GM23338 (cell line): ENCODE results near the gene RAPGEF5. TPM values are rescaled to one million over a fixed set of nuclear protein-coding genes. Genes with fewer than 3 reads are reported as not detected.

Source experiments
- ATAC-seq: fragments of 200-7000 bp; cut with Tn5 transposase; 3 replicates; pipeline ENCODE4 v1.9.1; 2020
- DNase-seq: peaks from one replicate; pipeline ENCODE4 v3.0.0-alpha.2; 2015; ENCODE audit warnings: low spot score
- H2AFZ ChIP-seq: fragments of 200-600 bp; sonication (generic); 2 replicates; pipeline ENCODE4 v1.8.0; 2016; ENCODE audit warnings: antibody characterized with exemption, mild to moderate bottlenecking, moderate library complexity
- H3F3A ChIP-seq: fragments of 200-600 bp; sonication (generic); replicated peaks from 2 replicates; pipeline ENCODE4 v1.8.0; 2017; ENCODE audit warnings: antibody characterized with exemption, mixed run types, low read depth
- H3K27ac ChIP-seq: fragments of 200-600 bp; sonication (generic); 2 replicates; pipeline ENCODE4 v1.6.1; 2016; ENCODE audit warnings: low read depth
- H3K27me3 ChIP-seq: fragments of 200-600 bp; sonication (generic); 2 replicates; pipeline ENCODE4 v1.8.0; 2016; ENCODE audit warnings: mild to moderate bottlenecking, mixed run types, moderate library complexity; ENCODE audit not compliant: insufficient read depth
- H3K36me3 ChIP-seq: fragments of 200-600 bp; sonication (generic); 2 replicates; pipeline ENCODE4 v1.8.0; 2016; ENCODE audit warnings: mild to moderate bottlenecking; ENCODE audit not compliant: insufficient read depth
- H3K4me1 ChIP-seq: fragments of 200-600 bp; sonication (generic); 2 replicates; pipeline ENCODE4 v1.8.0; 2016; ENCODE audit warnings: mild to moderate bottlenecking, moderate library complexity; ENCODE audit not compliant: insufficient read depth
- H3K4me2 ChIP-seq: fragments of 200-600 bp; sonication (generic); 2 replicates; pipeline ENCODE4 v1.7.1; 2017; ENCODE audit warnings: mixed run types
- H3K4me3 ChIP-seq: fragments of 200-600 bp; sonication (generic); 2 replicates; pipeline ENCODE4 v1.6.1; 2016; ENCODE audit warnings: mixed run types
- H3K79me2 ChIP-seq: fragments of 200-600 bp; sonication (generic); replicated peaks from 2 replicates; pipeline ENCODE4 v1.8.0; 2017; ENCODE audit warnings: mild to moderate bottlenecking; ENCODE audit not compliant: insufficient read depth
- H3K9me2 ChIP-seq: fragments of 200-600 bp; sonication (generic); 2 replicates; pipeline ENCODE4 v1.8.0; 2017; ENCODE audit not compliant: insufficient read depth
- H4K20me1 ChIP-seq: fragments of 200-600 bp; sonication (generic); replicated peaks from 2 replicates; pipeline ENCODE4 v1.8.0; 2017; ENCODE audit warnings: mild to moderate bottlenecking; ENCODE audit not compliant: insufficient read depth
- H3K27ac Mint-ChIP-seq: 2 replicates; pipeline ENCODE4 v1.8.0; 2020; ENCODE audit warnings: inconsistent platforms, mild to moderate bottlenecking, moderate library complexity, mixed read lengths
- H3K27me3 Mint-ChIP-seq: 3 replicates; pipeline ENCODE4 v1.8.0; 2022; ENCODE audit warnings: low read depth, mild to moderate bottlenecking, moderate library complexity, mixed read lengths, inconsistent platforms; ENCODE audit not compliant: insufficient read depth, poor library complexity
- H3K36me3 Mint-ChIP-seq: 3 replicates; pipeline ENCODE4 v1.8.0; 2021; ENCODE audit warnings: low read depth, mild to moderate bottlenecking, inconsistent platforms, moderate library complexity, mixed read lengths
- H3K4me1 Mint-ChIP-seq: 3 replicates; pipeline ENCODE4 v1.8.0; 2020; ENCODE audit warnings: mild to moderate bottlenecking, inconsistent platforms, mixed read lengths
- H3K4me3 Mint-ChIP-seq: 3 replicates; pipeline ENCODE4 v1.8.0; 2021; ENCODE audit warnings: moderate library complexity, mild to moderate bottlenecking, inconsistent platforms, mixed read lengths
- H3K9me3 Mint-ChIP-seq: 3 replicates; pipeline ENCODE4 v1.8.0; 2020; ENCODE audit warnings: moderate library complexity, mild to moderate bottlenecking, inconsistent platforms, mixed read lengths
- EZH2 ChIP-seq: fragments of 200-600 bp; sonication (generic); IDR thresholded peaks from one replicate; pipeline ENCODE4 v1.8.0; 2017; ENCODE audit warnings: antibody characterized with exemption, mild to moderate bottlenecking, low read depth; ENCODE audit not compliant: unreplicated experiment
- EZH2phosphoT487 ChIP-seq: fragments of 200-600 bp; sonication (generic); IDR thresholded peaks from one replicate; pipeline ENCODE4 v1.8.1; 2018; ENCODE audit warnings: antibody characterized with exemption; ENCODE audit not compliant: unreplicated experiment
- JUNB ChIP-seq: IDR thresholded peaks from one replicate; pipeline ENCODE4 v1.6.1; 2016; ENCODE audit warnings: antibody characterized with exemption; ENCODE audit not compliant: unreplicated experiment
- NANOG ChIP-seq: IDR thresholded peaks from 2 replicates; pipeline ENCODE4 v1.6.1; 2016; ENCODE audit warnings: antibody characterized with exemption, borderline replicate concordance
- POLR2AphosphoS5 ChIP-seq: IDR thresholded peaks from 2 replicates; pipeline ENCODE4 v1.6.1; 2016; ENCODE audit warnings: antibody characterized with exemption, low read depth
- STAT1 ChIP-seq: IDR thresholded peaks from one replicate; pipeline ENCODE4 v1.6.1; 2016; ENCODE audit warnings: antibody characterized with exemption; ENCODE audit not compliant: unreplicated experiment
- ZNF114 ChIP-seq: fragments of 250-450 bp; sonication (Bioruptor Pico); IDR thresholded peaks from 2 replicates; pipeline ENCODE4 v1.5.0; 2020; ENCODE audit warnings: mild to moderate bottlenecking, moderate library complexity
- polyA plus RNA-seq: library from polyadenylated mRNA; unstranded; fragments of >200 nt; fragmentation: Nextera tagmentation; extraction: Ambion mirVana; gene quantifications from 2 replicates; pipeline ENCODE4 v1.2.1, GENCODE V29; 2016
- total RNA-seq: library from RNA; depleted of rRNA; stranded (reverse); fragments of >200 nt; shearing (Covaris generic); gene quantifications from 2 replicates; pipeline ENCODE4 v1.2.3, GENCODE V29; 2014
- TF ChIP-seq, protein P1 (sequence below), 2 experiments: fragments of 200-600 bp in 1 of 2; sonication (generic) in 1 of 2; conservative IDR thresholded peaks; 2 replicates each; pipeline versions ENCODE4 v1.5.1 to v1.6.1; 2016 to 2017; ENCODE audit warnings: antibody characterized with exemption in 2 of 2, low read depth in 2 of 2, mild to moderate bottlenecking in 2 of 2, moderate library complexity in 1 of 2
- TF ChIP-seq, protein P2 (sequence below): IDR thresholded peaks from 2 replicates; pipeline ENCODE4 v1.6.1; 2016; ENCODE audit warnings: antibody characterized with exemption
- TF ChIP-seq, protein P3 (sequence below): fragments of 250-450 bp; sonication (Bioruptor Pico); IDR thresholded peaks from 2 replicates; pipeline ENCODE4 v1.5.0; 2020; ENCODE audit warnings: mild to moderate bottlenecking, moderate library complexity

RAPGEF5 gene
- total and polyA plus RNA-seq, 2 experiments from 2014 or later = 6.3 to 13.1 TPM

DNA sequence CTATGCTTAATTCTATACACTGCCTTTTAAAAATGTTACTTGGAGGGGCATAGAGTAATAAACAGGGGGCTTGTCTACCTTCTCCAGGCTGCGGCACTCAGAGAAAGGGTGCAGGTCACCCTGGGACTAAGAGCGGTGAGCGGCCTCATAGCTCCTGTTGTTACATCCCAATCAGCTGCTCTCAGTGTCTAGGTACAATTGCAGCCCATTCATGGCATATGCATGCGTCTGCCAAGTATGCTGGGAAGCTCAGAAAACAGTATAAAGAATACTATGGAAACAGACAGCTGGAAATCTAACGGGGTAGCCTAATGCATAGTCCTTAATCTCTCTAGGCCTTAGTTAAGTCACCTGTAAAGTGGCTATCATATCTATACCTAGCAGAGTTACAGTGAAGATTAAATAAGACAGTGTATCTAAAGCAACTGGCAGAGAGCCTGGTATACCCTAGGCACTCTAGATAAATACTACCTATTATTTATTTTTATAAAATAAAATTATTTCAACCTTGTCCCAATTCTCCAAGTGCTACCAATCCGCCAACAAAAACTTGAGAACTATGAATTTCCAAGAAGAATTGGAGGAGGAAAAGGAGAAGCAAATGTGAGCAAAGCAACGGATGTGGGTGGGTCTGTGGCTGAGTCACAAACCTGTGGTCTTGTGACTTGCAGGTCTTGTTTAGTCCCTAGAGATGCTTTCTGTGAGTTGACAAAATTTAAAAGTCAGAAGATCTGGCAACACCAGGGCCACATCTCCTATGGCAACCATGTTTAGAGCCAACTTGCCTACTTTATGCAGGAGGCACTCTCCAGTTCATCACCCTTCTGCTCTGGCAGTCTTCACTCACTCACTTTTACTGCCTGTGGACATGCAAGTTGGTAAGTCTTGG is 183.0 kb downstream of the RAPGEF5 start:
- H3K27ac ChIP-seq = 0 out of 2 replicates have a peak overlapping the region, but pooled peaks have one; percentile 20
- no peak for DNase-seq
- no peaks in the 10 kb centered on the region for H3F3A ChIP-seq
- H4K20me1 ChIP-seq = no peaks in the 10 kb centered on the region
- H3K4me2 ChIP-seq = no peak overlapping the region
- Mint-ChIP-seq H3K27me3 (peaks cover 7% of the 10 kb centered on the region), H3K4me3 (no peak overlapping the region), H3K27ac (no peak overlapping the region), H3K4me1 (peaks cover 16% of the 10 kb centered on the region), H3K9me3 (no peaks in the 10 kb centered on the region), H3K36me3 (peaks cover 7% of the 10 kb centered on the region; the same call in 2 of the 3 replicates)
- H2AFZ ChIP-seq = no peak overlapping the region
- H3K36me3 ChIP-seq = no peaks in the 10 kb centered on the region
- no peaks in the 10 kb centered on the region for H3K9me2 ChIP-seq
- no peak overlapping the region for H3K4me3 ChIP-seq
- no peaks in the 10 kb centered on the region for H3K79me2 ChIP-seq
- 0 out of 2 replicates have a peak, but pooled peaks cover 7% of the 10 kb centered on the region for H3K4me1 ChIP-seq
- H3K27me3 ChIP-seq = no peaks in the 10 kb centered on the region
- ATAC-seq = no peak; the same call in 2 of the 3 replicates
- TF ChIP-seq ZNF114 (CRISPR knock-in tag) (no peak), EZH2 (no peak), EZH2phosphoT487 (no peak), STAT1 (no peak), NANOG (no peak), POLR2AphosphoS5 (no peak), JUNB (no peak)
- TF ChIP-seq, protein P1, sequence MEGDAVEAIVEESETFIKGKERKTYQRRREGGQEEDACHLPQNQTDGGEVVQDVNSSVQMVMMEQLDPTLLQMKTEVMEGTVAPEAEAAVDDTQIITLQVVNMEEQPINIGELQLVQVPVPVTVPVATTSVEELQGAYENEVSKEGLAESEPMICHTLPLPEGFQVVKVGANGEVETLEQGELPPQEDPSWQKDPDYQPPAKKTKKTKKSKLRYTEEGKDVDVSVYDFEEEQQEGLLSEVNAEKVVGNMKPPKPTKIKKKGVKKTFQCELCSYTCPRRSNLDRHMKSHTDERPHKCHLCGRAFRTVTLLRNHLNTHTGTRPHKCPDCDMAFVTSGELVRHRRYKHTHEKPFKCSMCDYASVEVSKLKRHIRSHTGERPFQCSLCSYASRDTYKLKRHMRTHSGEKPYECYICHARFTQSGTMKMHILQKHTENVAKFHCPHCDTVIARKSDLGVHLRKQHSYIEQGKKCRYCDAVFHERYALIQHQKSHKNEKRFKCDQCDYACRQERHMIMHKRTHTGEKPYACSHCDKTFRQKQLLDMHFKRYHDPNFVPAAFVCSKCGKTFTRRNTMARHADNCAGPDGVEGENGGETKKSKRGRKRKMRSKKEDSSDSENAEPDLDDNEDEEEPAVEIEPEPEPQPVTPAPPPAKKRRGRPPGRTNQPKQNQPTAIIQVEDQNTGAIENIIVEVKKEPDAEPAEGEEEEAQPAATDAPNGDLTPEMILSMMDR (conservative IDR thresholded peaks at IDR 0.05; ENCODE audit: low read depth in 2 of 2) = no peak
- TF ChIP-seq, protein P2, sequence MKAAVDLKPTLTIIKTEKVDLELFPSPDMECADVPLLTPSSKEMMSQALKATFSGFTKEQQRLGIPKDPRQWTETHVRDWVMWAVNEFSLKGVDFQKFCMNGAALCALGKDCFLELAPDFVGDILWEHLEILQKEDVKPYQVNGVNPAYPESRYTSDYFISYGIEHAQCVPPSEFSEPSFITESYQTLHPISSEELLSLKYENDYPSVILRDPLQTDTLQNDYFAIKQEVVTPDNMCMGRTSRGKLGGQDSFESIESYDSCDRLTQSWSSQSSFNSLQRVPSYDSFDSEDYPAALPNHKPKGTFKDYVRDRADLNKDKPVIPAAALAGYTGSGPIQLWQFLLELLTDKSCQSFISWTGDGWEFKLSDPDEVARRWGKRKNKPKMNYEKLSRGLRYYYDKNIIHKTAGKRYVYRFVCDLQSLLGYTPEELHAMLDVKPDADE = no peak

DNA sequence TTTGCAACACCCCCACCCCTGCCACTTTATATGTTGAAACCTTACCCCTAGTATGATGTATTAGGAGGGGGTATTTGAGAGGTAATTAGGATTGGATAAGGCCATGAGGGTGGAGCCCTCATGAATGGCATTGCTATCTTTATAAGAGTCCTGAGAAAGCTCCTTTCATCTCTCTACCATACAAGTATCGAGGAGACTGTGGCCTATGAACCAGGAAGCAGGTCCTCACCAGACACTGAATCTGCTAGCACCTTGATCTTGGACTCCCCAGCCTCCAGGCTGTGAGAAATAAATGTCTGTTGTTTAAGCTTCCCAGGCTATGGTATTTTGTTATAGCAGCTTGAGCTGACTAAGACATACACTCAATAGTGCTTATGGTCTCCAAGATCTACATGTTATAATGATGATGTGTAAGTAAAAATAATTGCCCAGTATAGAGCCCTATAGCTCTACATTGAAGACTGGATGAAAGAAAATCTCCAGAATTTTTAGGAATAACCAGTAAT is 188.8 kb downstream of the RAPGEF5 start:
- Mint-ChIP-seq H3K27me3 (no peaks in the 10 kb centered on the region), H3K9me3 (no peaks in the 10 kb centered on the region), H3K27ac (no peak overlapping the region), H3K4me3 (no peak overlapping the region), H3K36me3 (no peaks in the 10 kb centered on the region), H3K4me1 (no peaks in the 10 kb centered on the region)
- H3K36me3 ChIP-seq = no peaks in the 10 kb centered on the region
- H3K9me2 ChIP-seq = no peaks in the 10 kb centered on the region
- no peak overlapping the region for H3K4me3 ChIP-seq
- no peak overlapping the region for H2AFZ ChIP-seq
- H3F3A ChIP-seq = no peaks in the 10 kb centered on the region
- H3K27me3 ChIP-seq = no peaks in the 10 kb centered on the region
- H3K27ac ChIP-seq = no peak overlapping the region
- H3K4me2 ChIP-seq = no peak overlapping the region
- no peak for ATAC-seq
- H3K4me1 ChIP-seq = no peaks in the 10 kb centered on the region
- no peak for DNase-seq
- H4K20me1 ChIP-seq = no peaks in the 10 kb centered on the region
- H3K79me2 ChIP-seq = no peaks in the 10 kb centered on the region
- TF ChIP-seq, protein P3, sequence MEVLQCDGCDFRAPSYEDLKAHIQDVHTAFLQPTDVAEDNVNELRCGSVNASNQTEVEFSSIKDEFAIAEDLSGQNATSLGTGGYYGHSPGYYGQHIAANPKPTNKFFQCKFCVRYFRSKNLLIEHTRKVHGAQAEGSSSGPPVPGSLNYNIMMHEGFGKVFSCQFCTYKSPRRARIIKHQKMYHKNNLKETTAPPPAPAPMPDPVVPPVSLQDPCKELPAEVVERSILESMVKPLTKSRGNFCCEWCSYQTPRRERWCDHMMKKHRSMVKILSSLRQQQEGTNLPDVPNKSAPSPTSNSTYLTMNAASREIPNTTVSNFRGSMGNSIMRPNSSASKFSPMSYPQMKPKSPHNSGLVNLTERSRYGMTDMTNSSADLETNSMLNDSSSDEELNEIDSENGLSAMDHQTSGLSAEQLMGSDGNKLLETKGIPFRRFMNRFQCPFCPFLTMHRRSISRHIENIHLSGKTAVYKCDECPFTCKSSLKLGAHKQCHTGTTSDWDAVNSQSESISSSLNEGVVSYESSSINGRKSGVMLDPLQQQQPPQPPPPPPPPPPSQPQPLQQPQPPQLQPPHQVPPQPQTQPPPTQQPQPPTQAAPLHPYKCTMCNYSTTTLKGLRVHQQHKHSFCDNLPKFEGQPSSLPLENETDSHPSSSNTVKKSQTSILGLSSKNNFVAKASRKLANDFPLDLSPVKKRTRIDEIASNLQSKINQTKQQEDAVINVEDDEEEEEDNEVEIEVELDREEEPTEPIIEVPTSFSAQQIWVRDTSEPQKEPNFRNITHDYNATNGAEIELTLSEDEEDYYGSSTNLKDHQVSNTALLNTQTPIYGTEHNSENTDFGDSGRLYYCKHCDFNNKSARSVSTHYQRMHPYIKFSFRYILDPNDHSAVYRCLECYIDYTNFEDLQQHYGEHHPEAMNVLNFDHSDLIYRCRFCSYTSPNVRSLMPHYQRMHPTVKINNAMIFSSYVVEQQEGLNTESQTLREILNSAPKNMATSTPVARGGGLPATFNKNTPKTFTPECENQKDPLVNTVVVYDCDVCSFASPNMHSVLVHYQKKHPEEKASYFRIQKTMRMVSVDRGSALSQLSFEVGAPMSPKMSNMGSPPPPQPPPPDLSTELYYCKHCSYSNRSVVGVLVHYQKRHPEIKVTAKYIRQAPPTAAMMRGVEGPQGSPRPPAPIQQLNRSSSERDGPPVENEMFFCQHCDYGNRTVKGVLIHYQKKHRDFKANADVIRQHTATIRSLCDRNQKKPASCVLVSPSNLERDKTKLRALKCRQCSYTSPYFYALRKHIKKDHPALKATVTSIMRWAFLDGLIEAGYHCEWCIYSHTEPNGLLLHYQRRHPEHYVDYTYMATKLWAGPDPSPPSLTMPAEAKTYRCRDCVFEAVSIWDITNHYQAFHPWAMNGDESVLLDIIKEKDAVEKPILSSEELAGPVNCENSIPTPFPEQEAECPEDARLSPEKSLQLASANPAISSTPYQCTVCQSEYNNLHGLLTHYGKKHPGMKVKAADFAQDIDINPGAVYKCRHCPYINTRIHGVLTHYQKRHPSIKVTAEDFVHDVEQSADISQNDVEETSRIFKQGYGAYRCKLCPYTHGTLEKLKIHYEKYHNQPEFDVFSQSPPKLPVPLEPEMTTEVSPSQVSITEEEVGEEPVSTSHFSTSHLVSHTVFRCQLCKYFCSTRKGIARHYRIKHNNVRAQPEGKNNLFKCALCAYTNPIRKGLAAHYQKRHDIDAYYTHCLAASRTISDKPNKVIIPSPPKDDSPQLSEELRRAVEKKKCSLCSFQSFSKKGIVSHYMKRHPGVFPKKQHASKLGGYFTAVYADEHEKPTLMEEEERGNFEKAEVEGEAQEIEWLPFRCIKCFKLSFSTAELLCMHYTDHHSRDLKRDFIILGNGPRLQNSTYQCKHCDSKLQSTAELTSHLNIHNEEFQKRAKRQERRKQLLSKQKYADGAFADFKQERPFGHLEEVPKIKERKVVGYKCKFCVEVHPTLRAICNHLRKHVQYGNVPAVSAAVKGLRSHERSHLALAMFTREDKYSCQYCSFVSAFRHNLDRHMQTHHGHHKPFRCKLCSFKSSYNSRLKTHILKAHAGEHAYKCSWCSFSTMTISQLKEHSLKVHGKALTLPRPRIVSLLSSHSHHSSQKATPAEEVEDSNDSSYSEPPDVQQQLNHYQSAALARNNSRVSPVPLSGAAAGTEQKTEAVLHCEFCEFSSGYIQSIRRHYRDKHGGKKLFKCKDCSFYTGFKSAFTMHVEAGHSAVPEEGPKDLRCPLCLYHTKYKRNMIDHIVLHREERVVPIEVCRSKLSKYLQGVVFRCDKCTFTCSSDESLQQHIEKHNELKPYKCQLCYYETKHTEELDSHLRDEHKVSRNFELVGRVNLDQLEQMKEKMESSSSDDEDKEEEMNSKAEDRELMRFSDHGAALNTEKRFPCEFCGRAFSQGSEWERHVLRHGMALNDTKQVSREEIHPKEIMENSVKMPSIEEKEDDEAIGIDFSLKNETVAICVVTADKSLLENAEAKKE (CRISPR knock-in tag) = no peak
